H1 (cell line): Measurements from ENCODE around the gene KRTAP5-8. TPM values are rescaled to one million over a fixed set of nuclear protein-coding genes. Genes with fewer than 3 reads are reported as not detected.

Experiments used
- CTCF ChIA-PET: fragments of 300-600 bp; sonication (Branson Sonifier 250); formaldehyde crosslinking; loops from one replicate; lab custom pipeline; 2021; ENCODE audit not compliant: partially characterized antibody; lab: Charles Lee
- POLR2A ChIA-PET: fragments of 300-600 bp; sonication (Branson Sonifier 250); formaldehyde crosslinking; loops from one replicate; lab custom pipeline; 2021; ENCODE audit warnings: inconsistent platforms; ENCODE audit not compliant: partially characterized antibody; lab: Charles Lee
- DNase-seq, 2 experiments: peaks; one replicate each; pipeline versions ENCODE4 v3.0.0 to v3.0.0-alpha.2; 2010 to 2022; ENCODE audit warnings: low spot score in 2 of 2, low read depth in 1 of 2, mixed read lengths in 1 of 2
- FAIRE-seq: peaks from 2 replicates; lab custom pipeline; 2011; peaks lifted over from hg19 to GRCh38; lab: Jason Lieb, UNC
- H2AFZ ChIP-seq: 2 replicates; pipeline ENCODE4 v1.8.1; 2012; ENCODE audit warnings: low read length, inconsistent platforms
- H2AK5ac ChIP-seq: 2 replicates; pipeline ENCODE4 v1.6.1; 2013; ENCODE audit warnings: low read depth, low read length
- H2BK120ac ChIP-seq: replicated peaks from 2 replicates; pipeline ENCODE3; 2013; ENCODE audit warnings: low read depth, low read length, inconsistent platforms
- H2BK12ac ChIP-seq: 2 replicates; pipeline ENCODE4 v1.6.1; 2013; ENCODE audit warnings: low read depth, low read length
- H2BK15ac ChIP-seq: 2 replicates; pipeline ENCODE4 v1.6.1; 2013; ENCODE audit warnings: low read length
- H2BK20ac ChIP-seq: 2 replicates; pipeline ENCODE4 v1.6.1; 2013; ENCODE audit warnings: low read length
- H2BK5ac ChIP-seq: 2 replicates; pipeline ENCODE4 v1.6.1; 2013; ENCODE audit warnings: low read depth, low read length
- H3K14ac ChIP-seq: 2 replicates; pipeline ENCODE4 v1.6.1; 2013; ENCODE audit warnings: inconsistent platforms; ENCODE audit not compliant: insufficient read length
- H3K18ac ChIP-seq: 2 replicates; pipeline ENCODE4 v1.6.1; 2013; ENCODE audit warnings: low read length; ENCODE audit errors: extremely low read depth
- H3K23ac ChIP-seq: 2 replicates; pipeline ENCODE4 v1.6.1; 2013; ENCODE audit warnings: inconsistent platforms; ENCODE audit not compliant: insufficient read length
- H3K23me2 ChIP-seq: 2 replicates; pipeline ENCODE4 v1.6.1; 2013; ENCODE audit warnings: low read depth, low read length
- H3K27ac ChIP-seq: 2 replicates; pipeline ENCODE4 v1.6.1; 2011; ENCODE audit warnings: low read depth, low read length, inconsistent platforms
- H3K27me3 ChIP-seq, 4 experiments: replicated peaks in 1 of 4; 1 replicate in 1 of 4; 2 replicates in 3 of 4; pipeline versions ENCODE4 v1.6.1 to v1.8.1; 2011 to 2013; ENCODE audit warnings: low read length in 3 of 4, mild to moderate bottlenecking in 3 of 4, inconsistent platforms in 2 of 4, mixed read lengths in 2 of 4, moderate library complexity in 1 of 4; ENCODE audit not compliant: control insufficient read depth in 3 of 4, insufficient read depth in 3 of 4; ENCODE audit errors: extremely low read depth in 1 of 4
- H3K36me3 ChIP-seq, 4 experiments: 2 replicates each; pipeline versions ENCODE4 v1.6.1 to v1.8.1; 2011 to 2013; ENCODE audit warnings: mild to moderate bottlenecking in 4 of 4, low read length in 3 of 4, moderate library complexity in 2 of 4, control low read depth in 1 of 4, inconsistent platforms in 1 of 4; ENCODE audit not compliant: insufficient read depth in 4 of 4, control insufficient read depth in 2 of 4
- H3K4ac ChIP-seq: replicated peaks from 2 replicates; pipeline ENCODE3; 2013; ENCODE audit warnings: low read length, low read depth, mixed read lengths, inconsistent platforms; ENCODE audit not compliant: insufficient read length
- H3K4me1 ChIP-seq, 4 experiments: replicated peaks in 1 of 4; 1 replicate in 1 of 4; 2 replicates in 3 of 4; pipeline versions ENCODE4 v1.6.1 to v1.8.1; 2011 to 2013; ENCODE audit warnings: low read length in 3 of 4, inconsistent platforms in 2 of 4, mixed read lengths in 1 of 4; ENCODE audit not compliant: insufficient read depth in 4 of 4, control insufficient read depth in 3 of 4
- H3K4me2 ChIP-seq, 2 experiments: 2 replicates each; pipeline versions ENCODE4 v1.6.1 to v1.8.1; 2011 to 2013; ENCODE audit warnings: low read depth in 2 of 2, low read length in 2 of 2, control low read depth in 1 of 2, inconsistent platforms in 1 of 2, mild to moderate bottlenecking in 1 of 2; ENCODE audit not compliant: insufficient read depth in 1 of 2
- H3K4me3 ChIP-seq, 4 experiments: fragments of 200-600, 300-600 bp in 1 of 4; sonication (generic), shearing (Covaris generic), sonication (Bioruptor Twin) in 1 of 4; 2 replicates each; pipeline versions ENCODE4 v1.5.1 to v1.8.1; 2011 to 2016; ENCODE audit warnings: low read length in 4 of 4, low read depth in 3 of 4, control low read depth in 2 of 4, inconsistent platforms in 2 of 4, mild to moderate bottlenecking in 2 of 4, mixed read lengths in 1 of 4, moderate library complexity in 1 of 4; ENCODE audit not compliant: insufficient read depth in 2 of 4; ENCODE audit errors: extremely low read depth in 1 of 4
- H3K56ac ChIP-seq: replicated peaks from 2 replicates; pipeline ENCODE3; 2013; ENCODE audit warnings: low read depth, mild to moderate bottlenecking, mixed read lengths, low read length, inconsistent platforms; ENCODE audit not compliant: insufficient read length
- H3K79me1 ChIP-seq: 2 replicates; pipeline ENCODE4 v1.6.1; 2013; ENCODE audit warnings: low read depth, low read length, control low read depth
- H3K79me2 ChIP-seq, 2 experiments: 2 replicates each; pipeline versions ENCODE4 v1.6.1 to v1.8.1; 2012 to 2013; ENCODE audit warnings: low read length in 2 of 2, mild to moderate bottlenecking in 2 of 2, inconsistent platforms in 1 of 2; ENCODE audit not compliant: insufficient read depth in 2 of 2, control insufficient read depth in 1 of 2
- H3K9ac ChIP-seq, 4 experiments: replicated peaks in 1 of 4; 1 replicate in 1 of 4; 2 replicates in 3 of 4; pipeline versions ENCODE4 v1.6.1 to v1.8.1; 2011 to 2013; ENCODE audit warnings: low read depth in 3 of 4, low read length in 3 of 4, control low read depth in 2 of 4, mild to moderate bottlenecking in 2 of 4, moderate library complexity in 2 of 4, inconsistent platforms in 1 of 4; ENCODE audit errors: extremely low read depth in 1 of 4
- H3K9me3 ChIP-seq, 2 experiments: 2 replicates each; pipeline versions ENCODE4 v1.6.1 to v1.8.1; 2012 to 2013; ENCODE audit warnings: mild to moderate bottlenecking in 2 of 2, moderate library complexity in 2 of 2, control low read depth in 1 of 2, inconsistent platforms in 1 of 2, low read depth in 1 of 2, low read length in 1 of 2, mixed read lengths in 1 of 2; ENCODE audit not compliant: insufficient read depth in 2 of 2
- H4K20me1 ChIP-seq, 2 experiments: replicated peaks in 1 of 2; 2 replicates each; pipeline versions ENCODE3 to v1.8.1; 2011 to 2013; ENCODE audit warnings: inconsistent platforms in 2 of 2, low read length in 2 of 2, mild to moderate bottlenecking in 1 of 2; ENCODE audit not compliant: insufficient read depth in 2 of 2, control insufficient read depth in 1 of 2
- H4K5ac ChIP-seq: 2 replicates; pipeline ENCODE4 v1.6.1; 2013; ENCODE audit warnings: low read length, low read depth, mixed read lengths, inconsistent platforms; ENCODE audit not compliant: insufficient read length
- H4K8ac ChIP-seq: 2 replicates; pipeline ENCODE4 v1.8.0; 2013; ENCODE audit warnings: mild to moderate bottlenecking, moderate library complexity, low read length, inconsistent platforms; ENCODE audit not compliant: insufficient read depth; ENCODE audit errors: extremely low read depth
- H4K91ac ChIP-seq: replicated peaks from 2 replicates; pipeline ENCODE3; 2013; ENCODE audit warnings: low read length, mixed read lengths, inconsistent platforms; ENCODE audit not compliant: insufficient read length
- CBX5 ChIP-seq: fragments of 300-800, 300-1000 bp; sonication (generic); IDR thresholded peaks from 2 replicates; pipeline ENCODE4 v1.7.1; 2016; ENCODE audit warnings: antibody characterized with exemption, low read length, low read depth
- E2F6 ChIP-seq: IDR thresholded peaks from 2 replicates; pipeline ENCODE4 v1.6.1; 2012; ENCODE audit warnings: inconsistent platforms
- EP300 ChIP-seq, 2 experiments: IDR thresholded peaks; 1 replicate in 1 of 2; 2 replicates in 1 of 2; pipeline ENCODE4 v1.6.1; 2011 to 2012; ENCODE audit warnings: low read depth in 2 of 2, low read length in 2 of 2, mild to moderate bottlenecking in 2 of 2, borderline replicate concordance in 1 of 2, inconsistent platforms in 1 of 2, moderate library complexity in 1 of 2
- MAX ChIP-seq: IDR thresholded peaks from 2 replicates; pipeline ENCODE4 v1.6.1; 2012; ENCODE audit warnings: inconsistent platforms
- RFX5 ChIP-seq: IDR thresholded peaks from 2 replicates; pipeline ENCODE4 v1.6.1; 2011; ENCODE audit warnings: low read depth, low read length, improper control_type of control experiment, borderline replicate concordance
- SAP30 ChIP-seq: fragments of 300-600 bp; sonication (generic); IDR thresholded peaks from 2 replicates; pipeline ENCODE4 v1.7.1; 2012; ENCODE audit warnings: low read length, moderate library complexity, mild to moderate bottlenecking, inconsistent platforms; ENCODE audit not compliant: insufficient read depth, insufficient replicate concordance
- SP1 ChIP-seq: IDR thresholded peaks from 2 replicates; pipeline ENCODE4 v1.6.1; 2011; ENCODE audit warnings: low read depth, low read length
- SP2 ChIP-seq: IDR thresholded peaks from 2 replicates; pipeline ENCODE4 v1.6.1; 2012; ENCODE audit warnings: mild to moderate bottlenecking, low read length, inconsistent platforms
- TCF12 ChIP-seq: IDR thresholded peaks from 2 replicates; pipeline ENCODE4 v1.6.1; 2011; ENCODE audit warnings: low read depth, mild to moderate bottlenecking, low read length
- TEAD4 ChIP-seq: IDR thresholded peaks from 2 replicates; pipeline ENCODE4 v1.6.1; 2012; ENCODE audit warnings: low read depth, low read length, inconsistent platforms, mixed read lengths
- ZNF274 ChIP-seq: IDR thresholded peaks from 2 replicates; pipeline ENCODE4 v1.7.0; 2012; ENCODE audit warnings: low read length, borderline replicate concordance; ENCODE audit errors: extremely low read depth
- whole genome bisulfite sequencing, 2 experiments: shearing (Covaris generic) in 1 of 2; methylation state at CpG; one replicate each; pipeline versions ENCODE4 v1.1.6 to v1.1.7; 2013 to 2015; ENCODE audit warnings: low lambda C conversion rate in 2 of 2, mixed read lengths in 2 of 2, inconsistent platforms in 1 of 2, low coverage in 1 of 2, missing lambda C conversion rate in 1 of 2; ENCODE audit not compliant: insufficient replicate concordance in 2 of 2, insufficient coverage in 1 of 2, insufficient read length in 1 of 2; ENCODE audit errors: extremely low coverage in 1 of 2, missing lambda C conversion rate in 1 of 2; 5-methylcytosine and 5-hydroxymethylcytosine counted together
- polyA plus RNA-seq, 7 experiments: library from polyadenylated mRNA; depleted of rRNA in 3 of 7; stranded (reverse) in 5 of 7; unstranded in 2 of 7; fragments of >200 nt in 5 of 7; fragments of 200-250 nt in 2 of 7; gene quantifications; 1 replicate in 5 of 7; 2 replicates in 1 of 7; 4 replicates in 1 of 7; pipeline versions ENCODE4 v1.2.1 to v1.2.3, GENCODE V29; 2011 to 2013; ENCODE audit warnings: missing spikeins in 2 of 7, mixed read lengths in 2 of 7
- total RNA-seq: library from RNA; stranded (reverse); fragmentation: NEBNext Ultra II Directional; extraction: Animal tissue kit (Norgen Biotek cat#: 25700); gene quantifications from 2 replicates; pipeline ENCODE4 v1.2.1, GENCODE V29; 2021

The KRTAP5-8 gene
- total and polyA plus RNA-seq, 2 of the 8 experiments (the other 6 are each of a cell fraction or from before 2014, with no cell fraction given), result not detected

- H3K18ac ChIP-seq, result no peak overlapping the region
- H2BK15ac ChIP-seq, result no peak overlapping the region
- POLR2A ChIA-PET, result interaction anchor here (1.9 kb wide), 1 partner anchor 19 kb away, joined by 4 read pairs; no protein-coding TSS in a partner anchor
- H3K23ac ChIP-seq, result no peak overlapping the region
- DNase-seq (no peak), FAIRE-seq (no peak)
- no peak overlapping the region for H4K8ac ChIP-seq
- H2BK120ac ChIP-seq, result peak overlapping the region; percentile 64
- CTCF ChIA-PET, result interaction anchor here (0.8 to 5.6 kb wide), 3 partner anchors 18 to 458 kb away, joined by 3 to 28 read pairs (median 3); no protein-coding TSS in a partner anchor
- TF ChIP-seq SP2 (no peak), RFX5 (no peak), EP300 (IDR thresholded peaks at IDR 0.05; ENCODE audit: borderline replicate concordance in 1 of 2, low read depth in 2 of 2, low read length in 2 of 2) (no peak), E2F6 (no peak), ZNF274 (no peak), SP1 (no peak), CBX5 (no peak), TCF12 (no peak), TEAD4 (no peak), SAP30 (no peak), MAX (no peak)
- 94% methylated on average over 12 of the region's 12 CpGs; no CpG with 5 or more reads in 1 of the 2 experiments for WGBS, 2 experiments
- no peaks in the 10 kb centered on the region; a peak in 1 of 4 replicates for H3K9me3 ChIP-seq
- H3K36me3 ChIP-seq, result no peaks in the 10 kb centered on the region
- no peak overlapping the region for H3K4me3 ChIP-seq
- H3K4ac ChIP-seq, result no peak overlapping the region
- H3K79me1 ChIP-seq, result no peaks in the 10 kb centered on the region
- H3K79me2 ChIP-seq, result no peaks in the 10 kb centered on the region
- H3K56ac ChIP-seq, result no peak overlapping the region
- H2AK5ac ChIP-seq, result no peak overlapping the region
- no peak overlapping the region for H3K27ac ChIP-seq
- no peaks in the 10 kb centered on the region for H4K20me1 ChIP-seq
- no peaks in the 10 kb centered on the region for H3K23me2 ChIP-seq
- no peak overlapping the region for H2BK12ac ChIP-seq
- no peaks in the 10 kb centered on the region; a peak in 1 of 7 replicates for H3K4me1 ChIP-seq
- H4K5ac ChIP-seq, result no peak overlapping the region
- no peak overlapping the region for H3K14ac ChIP-seq
- H3K9ac ChIP-seq, result no peak overlapping the region
- H3K4me2 ChIP-seq, result no peak overlapping the region
- H2BK20ac ChIP-seq, result no peak overlapping the region
- H2BK5ac ChIP-seq, result no peak overlapping the region
- no peak overlapping the region for H2AFZ ChIP-seq
- no peak overlapping the region for H4K91ac ChIP-seq
- H3K27me3 ChIP-seq, result no peaks in the 10 kb centered on the region
Measured at GRCh38 chr11:71545405-71545966, 7.7 kb downstream of the KRTAP5-8 start.
